HUDEP-2 (cell line): Measurements from ENCODE around the gene FSIP2.
"Not testable (repeated sequence)": the region's sequence is repeated elsewhere in the genome, so short reads cannot be mapped to it uniquely, and the experiment has no call there.

Experiments used
- DNase-seq, 76 experiments: peaks; one replicate each; lab custom pipeline; 2025; ENCODE audit not compliant: unreplicated experiment in 76 of 76; lab: John Stamatoyannopoulos, UW

Gene FSIP2

DNA sequence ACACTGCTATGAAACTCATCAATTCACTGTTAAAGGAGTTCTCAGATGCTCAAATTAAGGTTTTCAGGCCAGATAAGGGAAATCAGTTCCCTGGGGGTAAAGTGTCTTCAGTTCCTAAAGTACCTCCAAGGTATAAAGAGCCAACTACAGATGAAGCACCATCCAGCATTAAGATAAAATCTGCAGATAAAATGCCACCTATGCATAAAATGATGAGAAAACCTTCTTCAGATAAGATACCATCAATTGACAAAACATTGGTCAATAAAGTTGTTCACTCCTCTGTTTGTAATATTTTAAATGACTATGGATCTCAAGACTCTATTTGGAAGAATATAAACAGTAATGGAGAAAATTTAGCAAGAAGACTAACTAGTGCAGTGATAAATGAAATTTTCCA lies 68.2 kb downstream of the FSIP2 start:
- no peak for DNase-seq

DNA sequence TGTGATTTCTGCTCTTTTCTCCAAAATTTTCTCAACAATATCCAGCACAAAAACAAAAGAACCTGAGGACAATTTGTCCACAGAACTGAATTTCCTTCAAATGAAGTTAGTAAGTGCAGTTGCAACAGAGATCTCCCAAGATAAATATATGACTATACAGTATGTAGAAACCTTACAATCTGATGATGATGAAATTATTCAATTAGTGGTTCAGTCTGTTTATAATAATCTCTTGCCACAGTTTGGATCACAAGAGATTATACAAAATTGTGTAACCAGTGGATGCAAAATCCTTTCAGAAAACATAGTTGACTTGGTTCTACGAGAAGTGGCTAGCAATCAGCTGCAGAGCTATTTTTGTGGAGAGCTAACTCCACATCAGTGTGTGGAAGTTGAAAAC lies 68.7 kb downstream of the FSIP2 start:
- DNase-seq: no peak

- no peak for DNase-seq
These were observed 73.0 kb downstream of the FSIP2 start for GRCh38 chr2:185811580-185811979.

DNA sequence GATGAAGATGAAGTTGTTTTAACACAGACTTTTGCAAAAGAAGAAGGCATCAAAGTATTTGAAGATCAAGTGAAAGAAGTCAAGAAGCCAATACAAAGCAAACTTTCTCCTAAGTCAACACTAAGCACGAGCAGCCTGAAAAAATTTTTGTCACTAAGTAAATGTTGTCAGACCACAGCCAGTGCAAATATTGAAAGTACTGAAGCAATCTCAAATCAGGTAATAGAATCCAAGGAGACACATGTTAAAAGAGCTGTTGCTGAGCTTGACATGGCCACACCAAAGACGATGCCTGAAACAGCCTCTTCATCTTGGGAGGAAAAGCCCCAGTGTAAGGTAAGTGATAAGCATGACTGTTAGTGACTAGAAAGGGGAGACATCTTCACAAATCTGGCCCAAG lies 75.1 kb downstream of the FSIP2 start:
- DNase-seq: no peak

DNA sequence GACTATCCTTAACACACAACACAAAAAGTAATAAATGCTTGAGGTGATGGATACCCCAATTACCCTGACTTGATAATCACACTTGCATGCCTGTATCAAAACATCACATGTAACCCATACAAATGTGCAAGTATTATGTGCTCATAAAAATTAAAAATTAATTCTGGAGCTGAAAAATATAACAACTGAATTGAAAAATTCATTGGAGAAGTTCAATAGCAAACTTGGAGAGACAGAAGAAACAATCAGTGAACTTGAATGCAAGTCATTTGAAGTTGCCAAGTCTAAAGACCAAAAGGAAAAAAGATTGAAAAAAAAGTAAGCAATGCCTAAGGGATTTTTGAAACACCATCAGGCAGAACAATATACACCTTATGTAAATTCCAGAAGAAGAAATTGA lies 79.4 kb downstream of the FSIP2 start:
- no peak for DNase-seq

GRCh38 chr2:185821467-185821866 lies 82.9 kb downstream of the FSIP2 start:
- no peak for DNase-seq

DNA sequence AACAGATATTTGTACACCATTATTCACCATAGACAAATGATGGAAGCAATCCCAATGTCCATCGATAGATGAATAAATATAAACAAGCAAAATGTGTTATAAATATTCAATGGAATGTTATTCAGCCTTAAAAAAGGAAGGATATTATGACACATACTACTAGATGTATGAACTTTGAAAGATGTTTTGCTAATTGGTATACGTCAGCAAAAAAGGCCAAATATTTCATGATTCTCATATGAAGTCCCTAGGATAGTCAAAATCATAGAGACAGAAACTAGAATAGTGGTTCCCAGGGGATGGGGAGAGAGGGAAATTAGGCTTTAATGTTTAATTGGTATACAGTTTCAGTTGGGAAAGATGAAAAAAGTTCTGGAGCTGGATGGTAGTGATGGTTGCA lies 85.2 kb downstream of the FSIP2 start:
- no peak for DNase-seq

GRCh38 chr2:185825557-185825956 lies 87.0 kb downstream of the FSIP2 start:
- DNase-seq: no peak

GRCh38 chr2:185828326-185828725 lies 89.7 kb downstream of the FSIP2 start:
- DNase-seq: no peak

GRCh38 chr2:185833864-185834263 lies 95.3 kb downstream of the FSIP2 start:
- DNase-seq: no peak

DNA sequence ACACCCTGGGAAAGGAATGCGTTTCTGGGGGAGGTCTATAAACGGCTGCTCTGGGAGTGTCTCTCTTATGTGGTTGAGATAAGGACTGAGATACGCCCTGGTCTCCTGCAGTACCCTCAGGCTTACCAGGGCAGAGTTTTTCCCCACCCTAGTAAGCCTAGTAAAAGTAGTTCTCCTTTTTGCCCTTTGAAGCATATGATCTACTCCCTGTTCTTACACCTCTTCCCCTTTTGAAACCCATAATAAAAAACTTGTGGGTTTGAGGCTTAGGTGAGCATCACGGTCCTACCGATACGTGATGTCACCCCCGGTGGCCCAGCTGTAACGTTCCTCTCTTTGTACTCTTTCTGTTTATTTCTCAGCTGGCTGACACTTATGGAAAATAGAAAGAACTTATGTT lies 97.4 kb downstream of the FSIP2 start:
- no peak for DNase-seq

GRCh38 chr2:185854885-185855284 lies 116.3 kb downstream of the FSIP2 start:
- DNase-seq: no peak

DNA sequence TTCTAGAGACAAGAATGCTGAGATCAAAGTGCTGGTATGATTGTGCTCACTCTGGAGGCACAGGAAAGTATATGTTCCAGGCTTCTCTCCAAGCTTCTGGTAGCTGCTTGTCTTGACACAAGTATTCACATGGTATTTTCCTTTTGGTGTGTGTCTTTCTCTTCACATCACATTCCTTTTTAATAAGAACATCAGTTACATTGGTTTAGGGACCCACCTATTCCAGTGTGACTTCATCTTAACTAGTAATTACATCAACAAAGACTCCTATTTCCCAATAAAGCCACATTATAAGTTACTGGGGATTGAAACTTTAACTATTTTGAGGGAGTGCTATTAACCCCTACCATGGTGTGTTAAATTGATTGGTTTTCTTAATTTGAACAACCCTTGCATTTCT lies 119.1 kb downstream of the FSIP2 start:
- DNase-seq: no peak

- DNase-seq: no peak
These were observed 120.9 kb downstream of the FSIP2 start for GRCh38 chr2:185859506-185859905.

DNA sequence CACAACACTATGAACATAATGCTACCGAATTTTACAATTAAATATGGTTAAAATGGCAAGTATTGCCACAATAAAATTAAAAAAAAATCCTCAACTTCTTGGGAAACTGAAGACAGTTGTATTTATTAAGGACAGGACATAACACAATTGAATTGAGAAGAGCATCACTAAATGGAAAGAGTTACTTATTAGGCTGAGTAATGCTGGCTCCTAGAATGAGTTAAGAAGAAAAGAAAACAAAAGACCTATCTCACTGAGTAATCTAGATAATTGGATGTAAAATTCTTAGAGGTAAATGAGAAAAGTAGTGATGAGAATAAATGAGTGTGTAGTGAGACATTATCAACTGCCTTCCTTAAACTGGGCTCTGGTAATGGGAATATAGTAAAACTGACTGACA lies 121.7 kb downstream of the FSIP2 start:
- DNase-seq: no peak

DNA sequence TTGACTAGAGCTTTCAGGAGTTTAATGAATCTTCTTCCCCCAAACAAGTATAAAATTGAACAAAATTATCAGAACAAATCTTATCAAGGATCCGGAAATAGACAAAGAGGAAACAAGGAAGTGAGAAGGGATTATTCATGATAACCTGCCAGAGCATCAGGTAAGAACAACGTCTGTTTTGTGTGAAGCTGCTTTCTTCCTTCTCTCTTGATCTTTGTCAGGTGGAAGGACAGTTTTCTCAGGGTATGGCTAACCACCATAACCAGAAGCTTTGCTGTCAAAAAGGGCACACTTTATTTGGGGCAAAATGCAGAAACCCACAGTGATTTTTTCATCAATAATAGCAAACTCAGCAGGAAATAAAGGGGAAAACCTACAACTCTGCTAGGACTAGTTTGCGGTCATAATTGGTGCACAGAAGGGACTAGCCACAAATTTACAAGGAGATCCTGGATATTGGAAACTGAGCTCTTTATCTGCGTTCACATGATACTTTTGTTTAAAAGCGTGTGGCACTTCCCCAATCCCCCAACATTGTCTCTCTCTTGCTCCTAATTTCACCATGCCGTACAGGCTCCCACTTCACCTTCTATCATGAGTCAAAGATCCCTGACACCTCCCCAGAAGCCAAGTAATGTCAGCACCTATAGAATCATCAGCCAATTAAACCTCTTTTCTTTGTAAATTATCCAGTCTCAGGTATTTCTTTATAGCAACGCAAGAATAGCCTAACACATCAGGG lies 124.2 kb downstream of the FSIP2 start:
- DNase-seq: no peak

- not testable (repeated sequence) for DNase-seq
These were observed 126.1 kb downstream of the FSIP2 start for GRCh38 chr2:185864468-185865260.

- DNase-seq: no peak
These were observed 136.7 kb downstream of the FSIP2 start for GRCh38 chr2:185875136-185875931.

- DNase-seq: no peak
These were observed 137.6 kb downstream of the FSIP2 start for GRCh38 chr2:185876234-185876633.

- DNase-seq: no peak
These were observed 141.8 kb downstream of the FSIP2 start for GRCh38 chr2:185880396-185880795.
